ENCODE results near the gene TBC1D2.
A peak's percentile ranks its signal among the peaks of the same experiment; 100 is the strongest.

TBC1D2 gene

GRCh38 chr9:98256756-98257155 is 1.3 kb upstream of the TBC1D2 start:
- TF ChIP-seq EZH2phosphoT487 (conservative IDR thresholded peaks at IDR 0.05; ENCODE audit: low read length) (no peak), CTCF (IDR thresholded peaks at IDR 0.05; ENCODE audit: insufficient read depth, low read length, poor library complexity, severe bottlenecking) (no peak)
- peak overlapping the region; percentile 78 for H3K4me2 ChIP-seq (ENCODE audit: low read depth, low read length, poor library complexity, severe bottlenecking)
- no peaks in the 10 kb centered on the region for H3K79me2 ChIP-seq (ENCODE audit: insufficient read depth, low read length)
- peak overlapping the region; percentile 94 for H2AFZ ChIP-seq (ENCODE audit: low read depth, low read length, severe bottlenecking)
- H3K27ac ChIP-seq (ENCODE audit: low read depth, low read length) = peak overlapping the region; percentile 96
- H3K9me3 ChIP-seq (ENCODE audit: insufficient read depth, low read length) = no peaks in the 10 kb centered on the region
- H3K9me2 ChIP-seq (replicated peaks; ENCODE audit: insufficient read depth, low read length) = no peaks in the 10 kb centered on the region
- no peaks in the 10 kb centered on the region for H3K36me3 ChIP-seq (ENCODE audit: low read length)
- peak overlapping the region; percentile 71 for H3K9ac ChIP-seq (ENCODE audit: low read length)
- H4K20me1 ChIP-seq (ENCODE audit: low read depth, low read length) = no peaks in the 10 kb centered on the region
- H3K4me3 ChIP-seq (ENCODE audit: insufficient read depth, low read length, poor library complexity, severe bottlenecking) = peak overlapping the region; percentile 76
- H3F3A ChIP-seq (ENCODE audit: insufficient read depth) = peaks cover 13% of the 10 kb centered on the region
- no peaks in the 10 kb centered on the region for H3K27me3 ChIP-seq (ENCODE audit: low read length)

- Histone ChIP-seq H3K79me2 (ENCODE audit: insufficient read depth, low read length) (no peaks in the 10 kb centered on the region), H3K36me3 (ENCODE audit: low read length) (no peaks in the 10 kb centered on the region), H3K9me2 (replicated peaks; ENCODE audit: insufficient read depth, low read length) (no peaks in the 10 kb centered on the region), H2AFZ (ENCODE audit: low read depth, low read length, severe bottlenecking) (peak overlapping the region; percentile 94), H3K9me3 (ENCODE audit: insufficient read depth, low read length) (no peaks in the 10 kb centered on the region), H3F3A (ENCODE audit: insufficient read depth) (peaks cover 13% of the 10 kb centered on the region), H3K9ac (ENCODE audit: low read length) (peak overlapping the region; percentile 71), H3K4me3 (ENCODE audit: insufficient read depth, low read length, poor library complexity, severe bottlenecking) (peak overlapping the region; percentile 76), H4K20me1 (ENCODE audit: low read depth, low read length) (no peaks in the 10 kb centered on the region), H3K27ac (ENCODE audit: low read depth, low read length) (no peak overlapping the region), H3K27me3 (ENCODE audit: low read length) (no peaks in the 10 kb centered on the region), H3K4me2 (ENCODE audit: low read depth, low read length, poor library complexity, severe bottlenecking) (peak overlapping the region; percentile 78)
- TF ChIP-seq CTCF (IDR thresholded peaks at IDR 0.05; ENCODE audit: insufficient read depth, low read length, poor library complexity, severe bottlenecking) (no peak), EZH2phosphoT487 (conservative IDR thresholded peaks at IDR 0.05; ENCODE audit: low read length) (no peak)
Observed at GRCh38 chr9:98255061-98255577, 330 bp downstream of the TBC1D2 start.

GRCh38 chr9:98254228-98255060 is 1.0 kb downstream of the TBC1D2 start:
- TF ChIP-seq EZH2phosphoT487 (conservative IDR thresholded peaks at IDR 0.05; ENCODE audit: low read length) (no peak), CTCF (IDR thresholded peaks at IDR 0.05; ENCODE audit: insufficient read depth, low read length, poor library complexity, severe bottlenecking) (no peak)

More at GRCh38 chr9:98254228-98255060, 1.0 kb downstream of the TBC1D2 start:
- Histone ChIP-seq H3K36me3 (ENCODE audit: low read length) (no peaks in the 10 kb centered on the region), H3K9me3 (ENCODE audit: insufficient read depth, low read length) (no peaks in the 10 kb centered on the region), H3F3A (ENCODE audit: insufficient read depth) (peaks cover 13% of the 10 kb centered on the region), H3K27me3 (ENCODE audit: low read length) (no peaks in the 10 kb centered on the region), H3K9ac (ENCODE audit: low read length) (peak overlapping the region; percentile 71), H3K27ac (ENCODE audit: low read depth, low read length) (no peak overlapping the region), H3K4me2 (ENCODE audit: low read depth, low read length, poor library complexity, severe bottlenecking) (peak overlapping the region; percentile 78), H4K20me1 (ENCODE audit: low read depth, low read length) (no peaks in the 10 kb centered on the region), H3K4me3 (ENCODE audit: insufficient read depth, low read length, poor library complexity, severe bottlenecking) (peak overlapping the region; percentile 76), H3K9me2 (replicated peaks; ENCODE audit: insufficient read depth, low read length) (no peaks in the 10 kb centered on the region), H3K79me2 (ENCODE audit: insufficient read depth, low read length) (no peaks in the 10 kb centered on the region), H2AFZ (ENCODE audit: low read depth, low read length, severe bottlenecking) (peak overlapping the region; percentile 94)

Data from SU-DHL-6 (cell line).